A673 (cell line): ENCODE data around the gene KLHDC4. TPM values are rescaled to one million over a fixed set of nuclear protein-coding genes. Genes with fewer than 3 reads are reported as not detected.

Experiments used
- BruUV-seq: library from RNA; stranded (reverse); fragments of 400-500 nt; replicated peaks from 2 replicates; lab custom pipeline; 2021; lab: Mats Ljungman, UMichigan
- CTCF ChIA-PET: fragments of 300-600 bp; sonication (Branson Sonifier 250); formaldehyde crosslinking; loops from one replicate; lab custom pipeline; 2022; ENCODE audit warnings: antibody characterized with exemption; lab: Charles Lee
- POLR2A ChIA-PET: fragments of 300-600 bp; sonication (Branson Sonifier 250); formaldehyde crosslinking; loops from one replicate; lab custom pipeline; 2022; ENCODE audit warnings: antibody characterized with exemption; ENCODE audit not compliant: low non-redundant PET; lab: Charles Lee
- DNase-seq: peaks from one replicate; pipeline ENCODE4 v3.0.0-alpha.2; 2015; ENCODE audit warnings: low spot score
- H3K27ac ChIP-seq: fragments of 200-600 bp; sonication (generic); 2 replicates; pipeline ENCODE4 v1.5.1; 2016; ENCODE audit warnings: mixed run types, low read depth, mild to moderate bottlenecking, mixed read lengths, antibody characterized with exemption, low read length; ENCODE audit not compliant: poor library complexity, severe bottlenecking
- H3K27me3 ChIP-seq: fragments of 200-600 bp; sonication (generic); replicated peaks from 2 replicates; pipeline ENCODE4 v1.6.1; 2017; ENCODE audit warnings: mixed run types, low read depth, mild to moderate bottlenecking, mixed read lengths, antibody characterized with exemption, low read length; ENCODE audit not compliant: insufficient read depth, poor library complexity
- H3K36me3 ChIP-seq: fragments of 200-600 bp; sonication (generic); 2 replicates; pipeline ENCODE4 v1.6.1; 2016; ENCODE audit warnings: mixed run types, mild to moderate bottlenecking, mixed read lengths, antibody characterized with exemption, low read length; ENCODE audit not compliant: insufficient read depth, poor library complexity, severe bottlenecking
- H3K4me1 ChIP-seq: fragments of 200-600 bp; sonication (generic); 2 replicates; pipeline ENCODE4 v1.6.1; 2017; ENCODE audit warnings: mixed run types, mild to moderate bottlenecking, mixed read lengths, antibody characterized with exemption, low read length; ENCODE audit not compliant: insufficient read depth, poor library complexity, severe bottlenecking
- H3K4me3 ChIP-seq: fragments of 200-600 bp; sonication (generic); 2 replicates; pipeline ENCODE4 v1.5.1; 2016; ENCODE audit warnings: low read depth, mixed run types, mild to moderate bottlenecking, mixed read lengths, low read length; ENCODE audit not compliant: poor library complexity, severe bottlenecking
- H3K9me3 ChIP-seq: fragments of 200-600 bp; sonication (generic); 2 replicates; pipeline ENCODE4 v1.6.1; 2016; ENCODE audit warnings: mixed run types, low read depth, mild to moderate bottlenecking, mixed read lengths, antibody characterized with exemption, low read length; ENCODE audit not compliant: poor library complexity, severe bottlenecking
- EZH2 ChIP-seq: fragments of 200-600 bp; sonication (generic); IDR thresholded peaks from 2 replicates; pipeline ENCODE4 v1.6.1; 2017; ENCODE audit warnings: borderline replicate concordance, low read depth, mild to moderate bottlenecking, mixed read lengths, antibody characterized with exemption, low read length; ENCODE audit not compliant: poor library complexity, severe bottlenecking
- intact Hi-C: fragments of 100-400 bp; cut with micrococcal nuclease; formaldehyde crosslinking; loops from one replicate; pipeline ENCODE4 v1.10.0; 2022; ENCODE audit not compliant: unreplicated experiment
- total RNA-seq: library from RNA; stranded (reverse); gene quantifications from 2 replicates; pipeline ENCODE4 v1.2.3, GENCODE V29; 2021
- TF ChIP-seq, protein P1 (sequence below): fragments of 300-800, 200-600 bp; sonication (generic); conservative IDR thresholded peaks from 2 replicates; pipeline ENCODE4 v1.5.1; 2017; ENCODE audit warnings: low read depth, mild to moderate bottlenecking, antibody characterized with exemption, low read length, moderate library complexity, mixed read lengths

Gene KLHDC4
- total RNA-seq, 1 experiment from 2014 or later = 86.6 TPM

DNA sequence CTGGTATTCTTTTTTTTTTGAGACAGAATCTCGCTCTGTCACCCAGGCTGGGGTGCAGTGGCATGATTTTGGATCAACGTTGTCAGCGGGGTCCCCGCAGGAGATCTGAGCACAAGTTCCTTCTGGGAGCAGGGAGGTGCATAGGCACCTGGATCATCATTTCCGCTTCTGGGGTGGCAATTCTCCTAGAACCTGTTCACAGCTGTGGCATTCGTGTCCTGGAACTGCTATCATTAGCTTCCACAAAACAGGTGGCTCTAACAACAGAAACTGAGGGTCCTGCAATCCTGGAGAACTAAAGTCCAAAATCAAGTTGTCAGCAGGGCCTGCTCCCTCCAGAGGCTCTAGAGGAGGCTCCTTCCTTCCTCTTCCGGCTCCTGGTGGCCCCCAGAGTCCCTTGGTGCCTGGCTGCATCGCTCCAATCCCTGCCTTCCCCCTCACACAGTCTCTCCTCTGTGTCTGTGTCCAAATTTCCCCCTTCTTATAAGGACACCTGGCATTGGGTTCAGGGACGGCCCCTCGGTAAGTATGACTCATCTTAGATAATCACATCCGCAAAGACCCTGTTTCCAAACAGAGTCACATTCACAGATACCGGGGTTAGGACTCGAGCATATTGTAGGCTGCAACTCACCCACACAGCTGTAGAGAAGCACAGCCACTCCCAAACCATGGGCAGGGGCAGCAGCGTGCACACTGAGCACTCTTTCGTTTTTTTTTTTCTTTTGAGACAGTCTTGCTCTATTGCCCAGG lies 43.5 kb upstream of the KLHDC4 start:
- Histone ChIP-seq H3K36me3 (no peaks in the 10 kb centered on the region), H3K27ac (peak overlapping the region; percentile 63), H3K27me3 (no peaks in the 10 kb centered on the region), H3K4me3 (no peak overlapping the region), H3K4me1 (peaks cover 29% of the 10 kb centered on the region), H3K9me3 (no peaks in the 10 kb centered on the region)
- ChIA-PET CTCF (no interaction called here), POLR2A (interaction anchor here (0.6 kb wide), 1 partner anchor 45 kb away, joined by 3 read pairs; no protein-coding TSS in a partner anchor)
- no peak for TF ChIP-seq EZH2
- TF ChIP-seq, protein P1, sequence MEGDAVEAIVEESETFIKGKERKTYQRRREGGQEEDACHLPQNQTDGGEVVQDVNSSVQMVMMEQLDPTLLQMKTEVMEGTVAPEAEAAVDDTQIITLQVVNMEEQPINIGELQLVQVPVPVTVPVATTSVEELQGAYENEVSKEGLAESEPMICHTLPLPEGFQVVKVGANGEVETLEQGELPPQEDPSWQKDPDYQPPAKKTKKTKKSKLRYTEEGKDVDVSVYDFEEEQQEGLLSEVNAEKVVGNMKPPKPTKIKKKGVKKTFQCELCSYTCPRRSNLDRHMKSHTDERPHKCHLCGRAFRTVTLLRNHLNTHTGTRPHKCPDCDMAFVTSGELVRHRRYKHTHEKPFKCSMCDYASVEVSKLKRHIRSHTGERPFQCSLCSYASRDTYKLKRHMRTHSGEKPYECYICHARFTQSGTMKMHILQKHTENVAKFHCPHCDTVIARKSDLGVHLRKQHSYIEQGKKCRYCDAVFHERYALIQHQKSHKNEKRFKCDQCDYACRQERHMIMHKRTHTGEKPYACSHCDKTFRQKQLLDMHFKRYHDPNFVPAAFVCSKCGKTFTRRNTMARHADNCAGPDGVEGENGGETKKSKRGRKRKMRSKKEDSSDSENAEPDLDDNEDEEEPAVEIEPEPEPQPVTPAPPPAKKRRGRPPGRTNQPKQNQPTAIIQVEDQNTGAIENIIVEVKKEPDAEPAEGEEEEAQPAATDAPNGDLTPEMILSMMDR = no peak
- intact Hi-C loops = no loop called here
- DNase-seq = peak; percentile 55
- BruUV-seq = no TSS peak

DNA sequence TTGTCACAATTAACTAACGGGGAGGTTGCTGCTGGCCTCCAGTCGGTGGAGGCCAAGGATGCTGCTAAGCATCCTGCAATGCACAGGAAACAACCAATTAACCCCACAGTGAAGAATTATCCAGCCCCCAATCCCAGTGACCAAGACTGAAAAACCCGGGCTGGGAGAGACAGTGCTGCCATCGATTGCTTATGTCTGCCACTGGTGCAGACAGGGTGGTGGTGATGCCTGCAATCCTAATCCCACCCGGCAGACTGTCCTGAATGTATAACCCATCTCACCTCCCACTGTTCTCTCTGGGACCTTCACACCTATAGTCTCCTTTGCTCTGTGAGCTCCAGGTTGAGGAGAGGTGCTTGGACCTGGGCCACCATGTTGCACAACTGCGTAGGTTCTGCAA lies 42.3 kb upstream of the KLHDC4 start:
- peaks cover 29% of the 10 kb centered on the region for H3K4me1 ChIP-seq
- H3K9me3 ChIP-seq = no peaks in the 10 kb centered on the region
- TF ChIP-seq EZH2 = no peak
- TF ChIP-seq, protein P1 = no peak
- H3K4me3 ChIP-seq = no peak overlapping the region
- DNase-seq = no peak
- CTCF ChIA-PET = no interaction called here
- no peak overlapping the region for H3K27ac ChIP-seq
- POLR2A ChIA-PET = interaction anchor here (0.6 kb wide), 1 partner anchor 14 kb away, joined by 3 read pairs; no protein-coding TSS in a partner anchor
- H3K27me3 ChIP-seq = no peaks in the 10 kb centered on the region
- no TSS peak for BruUV-seq
- H3K36me3 ChIP-seq = no peaks in the 10 kb centered on the region
- intact Hi-C loops = no loop called here

- peak; percentile 85 for DNase-seq
- no peaks in the 10 kb centered on the region for H3K36me3 ChIP-seq
- CTCF ChIA-PET = no interaction called here
- peak overlapping the region; percentile 88 for H3K27ac ChIP-seq
- no peaks in the 10 kb centered on the region for H3K27me3 ChIP-seq
- H3K4me3 ChIP-seq = no peak overlapping the region
- POLR2A ChIA-PET = interaction anchor here (0.5 kb wide), 1 partner anchor 72 kb away, joined by 3 read pairs; no protein-coding TSS in a partner anchor
- intact Hi-C loops = no loop called here
- TF ChIP-seq, protein P1 = no peak; the same call in 1 of the 2 replicates
- TF ChIP-seq EZH2 = no peak
- BruUV-seq = no TSS peak
- no peaks in the 10 kb centered on the region for H3K9me3 ChIP-seq
- H3K4me1 ChIP-seq = peaks cover 29% of the 10 kb centered on the region
Observed at GRCh38 chr16:87806641-87807546, 41.1 kb upstream of the KLHDC4 start.
